ENCODE data around the gene WASF2. TPM values are rescaled to one million over a fixed set of nuclear protein-coding genes. Genes with fewer than 3 reads are reported as not detected.
A peak's percentile ranks its signal among the peaks of the same experiment; 100 is the strongest.

Gene WASF2
- total RNA-seq, 1 donor = 33.0 TPM

DNA sequence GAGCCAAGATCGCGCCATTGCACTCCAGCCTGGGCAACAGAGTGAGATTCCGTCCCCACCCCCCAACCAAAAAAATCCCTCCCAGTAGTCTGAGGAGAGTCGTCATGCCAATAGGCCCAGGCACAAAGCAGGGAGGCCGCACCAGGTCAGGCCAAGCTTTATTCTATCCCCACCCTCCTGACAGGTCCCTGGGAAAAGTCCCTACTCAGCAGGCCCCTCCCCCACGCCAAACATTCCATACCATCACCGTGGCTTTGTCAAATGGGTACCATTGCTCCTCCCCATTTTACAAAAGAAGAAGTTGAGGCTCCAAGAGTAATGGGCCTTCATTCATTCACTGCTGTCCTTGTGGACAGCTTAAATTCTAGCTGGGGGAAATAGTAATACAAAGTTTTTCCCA lies 92.2 kb downstream of the WASF2 start:
- no peak for DNase-seq (ENCODE audit: low read depth)
- TF ChIP-seq, protein P1, sequence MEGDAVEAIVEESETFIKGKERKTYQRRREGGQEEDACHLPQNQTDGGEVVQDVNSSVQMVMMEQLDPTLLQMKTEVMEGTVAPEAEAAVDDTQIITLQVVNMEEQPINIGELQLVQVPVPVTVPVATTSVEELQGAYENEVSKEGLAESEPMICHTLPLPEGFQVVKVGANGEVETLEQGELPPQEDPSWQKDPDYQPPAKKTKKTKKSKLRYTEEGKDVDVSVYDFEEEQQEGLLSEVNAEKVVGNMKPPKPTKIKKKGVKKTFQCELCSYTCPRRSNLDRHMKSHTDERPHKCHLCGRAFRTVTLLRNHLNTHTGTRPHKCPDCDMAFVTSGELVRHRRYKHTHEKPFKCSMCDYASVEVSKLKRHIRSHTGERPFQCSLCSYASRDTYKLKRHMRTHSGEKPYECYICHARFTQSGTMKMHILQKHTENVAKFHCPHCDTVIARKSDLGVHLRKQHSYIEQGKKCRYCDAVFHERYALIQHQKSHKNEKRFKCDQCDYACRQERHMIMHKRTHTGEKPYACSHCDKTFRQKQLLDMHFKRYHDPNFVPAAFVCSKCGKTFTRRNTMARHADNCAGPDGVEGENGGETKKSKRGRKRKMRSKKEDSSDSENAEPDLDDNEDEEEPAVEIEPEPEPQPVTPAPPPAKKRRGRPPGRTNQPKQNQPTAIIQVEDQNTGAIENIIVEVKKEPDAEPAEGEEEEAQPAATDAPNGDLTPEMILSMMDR (IDR thresholded peaks at IDR 0.05; ENCODE audit: insufficient read depth, low read length) = no peak
- H3K4me3 ChIP-seq (ENCODE audit: low read depth, low read length) = no peak overlapping the region

DNA sequence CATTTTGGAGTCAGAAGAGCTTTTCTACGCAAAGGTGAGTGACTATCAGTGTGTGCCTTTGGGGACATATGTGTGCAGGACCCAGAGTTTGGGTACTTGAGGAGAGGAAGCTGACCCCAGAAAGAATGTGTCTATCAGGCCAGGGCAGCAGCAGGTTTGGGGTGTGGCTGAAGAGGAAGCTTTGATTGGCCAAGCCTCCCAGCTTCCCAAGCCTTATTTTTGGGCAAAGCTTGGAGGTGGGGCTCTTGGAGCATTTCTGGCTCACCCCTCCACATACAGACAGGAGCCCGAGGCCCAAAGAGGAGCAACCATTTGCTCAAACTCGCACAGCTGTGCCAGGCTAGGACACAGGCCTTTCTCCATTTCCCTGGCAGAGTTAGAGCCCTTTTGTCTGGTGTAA lies 92.9 kb downstream of the WASF2 start:
- no peak for DNase-seq (ENCODE audit: low read depth)
- TF ChIP-seq, protein P1 (IDR thresholded peaks at IDR 0.05; ENCODE audit: insufficient read depth, low read length) = no peak
- H3K4me3 ChIP-seq (ENCODE audit: low read depth, low read length) = no peak overlapping the region

DNA sequence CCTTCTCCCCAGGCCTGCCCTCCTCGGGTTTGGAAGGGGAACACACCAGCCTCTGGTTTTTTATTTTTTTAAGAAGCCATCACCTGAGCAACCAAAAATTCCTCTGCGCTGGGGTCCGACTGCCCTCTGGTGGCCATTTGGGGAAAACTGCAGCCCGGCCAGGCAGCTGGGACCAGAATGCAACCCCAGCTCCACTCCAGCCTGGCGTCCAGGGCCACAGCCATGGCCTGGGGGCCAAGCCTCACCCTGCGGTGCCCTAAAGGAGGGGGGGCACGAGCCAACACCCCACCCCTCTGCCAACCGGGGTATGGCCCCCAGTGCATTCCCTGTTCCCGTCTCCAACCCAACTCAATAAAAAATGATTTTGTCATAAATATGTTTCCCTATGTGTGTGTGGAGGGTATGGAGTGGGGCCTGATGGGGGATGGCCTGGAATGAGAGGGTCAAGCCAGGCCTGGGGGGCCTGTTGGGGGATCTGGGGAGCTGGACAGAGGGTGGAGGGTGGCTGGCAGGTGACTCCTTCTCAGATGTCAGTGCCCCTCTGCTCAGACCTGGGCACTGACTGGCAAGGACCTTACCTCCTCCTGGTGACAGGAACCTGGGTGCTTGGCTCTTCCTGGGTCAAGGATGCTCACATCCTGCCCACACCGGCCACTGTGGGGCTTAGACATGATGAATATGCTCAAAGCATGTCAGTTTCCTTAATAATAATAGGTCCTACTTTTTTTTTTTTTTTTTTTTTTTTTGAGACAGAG lies 94.3 kb downstream of the WASF2 start:
- TF ChIP-seq, protein P1 (IDR thresholded peaks at IDR 0.05; ENCODE audit: insufficient read depth, low read length) = peak; percentile 95
- DNase-seq (ENCODE audit: low read depth) = peak; percentile 78
- no peak overlapping the region for H3K4me3 ChIP-seq (ENCODE audit: low read depth, low read length)

DNA sequence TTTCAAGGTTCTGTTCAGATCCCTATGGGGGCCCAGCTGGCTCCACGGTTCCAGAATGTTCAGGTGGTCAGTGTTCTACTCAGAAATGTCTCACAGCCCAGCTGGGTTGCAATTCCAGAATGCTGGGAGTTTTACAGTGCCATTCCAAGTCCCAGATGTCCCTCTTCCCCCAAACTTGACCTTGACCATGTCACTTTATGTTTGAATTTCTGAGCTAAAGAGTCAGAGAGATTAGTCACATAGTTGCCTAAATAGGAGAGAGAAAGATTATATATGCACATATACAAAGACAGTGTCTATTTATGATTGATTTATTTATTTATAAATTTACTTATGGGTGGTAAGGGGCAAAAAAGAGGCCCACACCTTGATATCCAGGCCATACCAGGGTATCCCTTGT lies 95.0 kb downstream of the WASF2 start:
- no peak for DNase-seq (ENCODE audit: low read depth)

DNA sequence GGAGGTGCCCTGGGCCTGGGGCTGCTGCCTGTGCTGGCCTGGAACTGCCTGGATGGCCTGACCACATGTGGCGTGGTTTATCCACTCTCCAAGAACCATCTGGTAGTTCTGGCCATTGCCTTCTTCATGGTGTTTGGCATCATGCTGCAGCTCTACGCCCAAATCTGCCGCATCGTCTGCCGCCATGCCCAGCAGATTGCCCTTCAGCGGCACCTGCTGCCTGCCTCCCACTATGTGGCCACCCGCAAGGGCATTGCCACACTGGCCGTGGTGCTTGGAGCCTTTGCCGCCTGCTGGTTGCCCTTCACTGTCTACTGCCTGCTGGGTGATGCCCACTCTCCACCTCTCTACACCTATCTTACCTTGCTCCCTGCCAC lies 95.7 kb downstream of the WASF2 start:
- TF ChIP-seq, protein P1 (IDR thresholded peaks at IDR 0.05; ENCODE audit: insufficient read depth, low read length) = no peak
- no peak for DNase-seq (ENCODE audit: low read depth)
- H3K4me3 ChIP-seq (ENCODE audit: low read depth, low read length) = no peak overlapping the region

More for the DNA sequence above, 95.0 kb downstream of the WASF2 start:
- TF ChIP-seq, protein P1 (IDR thresholded peaks at IDR 0.05; ENCODE audit: insufficient read depth, low read length) = no peak
- no peak overlapping the region for H3K4me3 ChIP-seq (ENCODE audit: low read depth, low read length)

DNA sequence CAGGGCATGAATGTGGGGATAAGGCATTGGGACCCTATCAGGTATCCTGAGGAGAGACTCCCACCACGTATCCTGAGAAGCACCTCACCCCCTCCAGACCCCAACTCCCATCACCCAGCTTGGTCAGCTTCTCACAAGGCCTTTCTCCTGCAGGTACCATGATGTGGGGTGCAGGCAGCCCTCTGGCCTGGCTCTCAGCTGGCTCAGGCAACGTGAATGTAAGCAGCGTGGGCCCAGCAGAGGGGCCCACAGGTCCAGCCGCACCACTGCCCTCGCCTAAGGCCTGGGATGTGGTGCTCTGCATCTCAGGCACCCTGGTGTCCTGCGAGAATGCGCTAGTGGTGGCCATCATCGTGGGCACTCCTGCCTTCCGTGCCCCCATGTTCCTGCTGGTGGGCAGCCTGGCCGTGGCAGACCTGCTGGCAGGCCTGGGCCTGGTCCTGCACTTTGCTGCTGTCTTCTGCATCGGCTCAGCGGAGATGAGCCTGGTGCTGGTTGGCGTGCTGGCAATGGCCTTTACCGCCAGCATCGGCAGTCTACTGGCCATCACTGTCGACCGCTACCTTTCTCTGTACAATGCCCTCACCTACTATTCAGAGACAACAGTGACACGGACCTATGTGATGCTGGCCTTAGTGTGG lies 96.2 kb downstream of the WASF2 start:
- no peak overlapping the region for H3K4me3 ChIP-seq (ENCODE audit: low read depth, low read length)
- TF ChIP-seq, protein P1 (IDR thresholded peaks at IDR 0.05; ENCODE audit: insufficient read depth, low read length) = no peak
- no peak for DNase-seq (ENCODE audit: low read depth)
